Left ventricle myocardium superior (tissue), 1 donor: ENCODE measurements around the gene CUX1. TPM values are rescaled to one million over a fixed set of nuclear protein-coding genes. Genes with fewer than 3 reads are reported as not detected.
"Not testable (repeated sequence)": the region's sequence is repeated elsewhere in the genome, so short reads cannot be mapped to it uniquely, and the experiment has no call there.

Experiments used
- ATAC-seq: fragments of 200-7000 bp; cut with Tn5 transposase; one replicate; pipeline ENCODE4 v1.9.1; 2020; ENCODE audit warnings: mild to moderate bottlenecking, moderate library complexity
- DNase-seq: peaks from one replicate; pipeline ENCODE4 v3.0.0-alpha.2; 2020
- intact Hi-C: fragments of 100-400 bp; cut with micrococcal nuclease; formaldehyde crosslinking; loops from one replicate; pipeline ENCODE4 v1.11.0; 2022
- total RNA-seq: library from RNA; stranded (reverse); fragmentation: NEBNext Ultra II Directional; extraction: Animal tissue kit (Norgen Biotek cat#: 25700); gene quantifications from one replicate; pipeline ENCODE4 v1.2.1, GENCODE V29; 2021
- donor health status: DM: no; HTN: yes; CAD: no; lungs with severe emphysema.

The CUX1 gene
- total RNA-seq, 1 donor from 2014 or later, result 123 TPM

GRCh38 chr7:101790566-101791293 is 26.7 kb upstream of the CUX1 start:
- no peak for ATAC-seq
- DNase-seq, result no peak
- intact Hi-C loops, result no loop called here

GRCh38 chr7:101792051-101792681 is 25.3 kb upstream of the CUX1 start:
- ATAC-seq (peak; percentile 95), DNase-seq (peak; percentile 69)
- intact Hi-C loops, result no loop called here

- peak; percentile 33 for ATAC-seq
- intact Hi-C loops, DNase-seq: not testable (repeated sequence)
Observed at GRCh38 chr7:101792682-101793071, 24.7 kb upstream of the CUX1 start.

- no peak for ATAC-seq
- intact Hi-C loops, result no loop called here
- DNase-seq, result no peak
Observed at GRCh38 chr7:101795461-101795860, 22.0 kb upstream of the CUX1 start.

GRCh38 chr7:101798173-101798572 is 19.3 kb upstream of the CUX1 start:
- ATAC-seq, DNase-seq, intact Hi-C loops: not testable (repeated sequence)

- intact Hi-C loops, result no loop called here
- no peak for DNase-seq
- ATAC-seq, result no peak
Observed at GRCh38 chr7:101803203-101804087, 14.0 kb upstream of the CUX1 start.

GRCh38 chr7:101804088-101804963 is 13.1 kb upstream of the CUX1 start:
- DNase-seq (no peak), ATAC-seq (no peak)
- intact Hi-C loops, result no loop called here

- intact Hi-C loops, result no loop called here
- DNase-seq, result no peak
- no peak for ATAC-seq
Observed at GRCh38 chr7:101804967-101805366, 12.5 kb upstream of the CUX1 start.

GRCh38 chr7:101812595-101812994 is 4.8 kb upstream of the CUX1 start:
- intact Hi-C loops, result loop anchor here (10.0 kb wide), 1 partner anchor 68 kb away; no protein-coding TSS in a partner anchor
- DNase-seq, result no peak
- no peak for ATAC-seq

- ATAC-seq, result no peak
- intact Hi-C loops, result loop anchor here (10.0 kb wide), 1 partner anchor 69 kb away; no protein-coding TSS in a partner anchor
- DNase-seq, result no peak
Observed at GRCh38 chr7:101813402-101814019, 3.9 kb upstream of the CUX1 start.

- ATAC-seq, result peak; percentile 84
- peak; percentile 81 for DNase-seq
Observed at GRCh38 chr7:101814081-101814990, 3.1 kb upstream of the CUX1 start.

GRCh38 chr7:101814991-101815825 is 2.2 kb upstream of the CUX1 start:
- peak; percentile 73 for DNase-seq
- ATAC-seq, result peak; percentile 67
- intact Hi-C loops, result loop anchor here (10.0 kb wide), 1 partner anchor 70 kb away; no protein-coding TSS in a partner anchor

More at GRCh38 chr7:101814081-101814990, 3.1 kb upstream of the CUX1 start:
- intact Hi-C loops, result loop anchor here (10.0 kb wide), 1 partner anchor 70 kb away; no protein-coding TSS in a partner anchor

GRCh38 chr7:101815826-101816594 is 1.4 kb upstream of the CUX1 start:
- peak; percentile 77 for ATAC-seq
- peak; percentile 89 for DNase-seq
- intact Hi-C loops, result loop anchor here (10.0 kb wide), 1 partner anchor 71 kb away; no protein-coding TSS in a partner anchor

- intact Hi-C loops, result loop anchor here (10.0 kb wide), 1 partner anchor 72 kb away; no protein-coding TSS in a partner anchor
- ATAC-seq (peak; percentile 35), DNase-seq (peak; percentile 78)
Observed at GRCh38 chr7:101816595-101817470, 593 bp upstream of the CUX1 start.
